HepG2 (cell line): ENCODE measurements around the gene E2F1. TPM values are rescaled to one million over a fixed set of nuclear protein-coding genes. Genes with fewer than 3 reads are reported as not detected.
A peak's percentile ranks its signal among the peaks of the same experiment; 100 is the strongest.

Source experiments
- AHR ChIP-seq: IDR thresholded peaks from 2 replicates; pipeline ENCODE4 v1.6.1; 2018; ENCODE audit warnings: missing genetic modification reagents, missing compliant biosample characterization
- ARNT ChIP-seq: fragments of 450-650 bp; IDR thresholded peaks from 2 replicates; pipeline ENCODE4 v1.6.1; 2017
- ATRX ChIP-seq: sonication (generic); formaldehyde crosslinking; IDR thresholded peaks from 2 replicates; pipeline ENCODE4 v1.4.0; 2020; ENCODE audit warnings: missing genetic modification reagents, borderline replicate concordance
- CCDC6 ChIP-seq: sonication (generic); formaldehyde crosslinking; IDR thresholded peaks from 2 replicates; pipeline ENCODE4 v1.8.1; 2022; ENCODE audit warnings: mild to moderate bottlenecking, missing genetic modification reagents, moderate library complexity
- CEBPG ChIP-seq: IDR thresholded peaks from 2 replicates; pipeline ENCODE4 v1.6.1; 2016
- ETS1 ChIP-seq: sonication (generic); formaldehyde crosslinking; IDR thresholded peaks from 2 replicates; pipeline ENCODE4 v1.4.0; 2020; ENCODE audit warnings: missing genetic modification reagents
- FOXO4 ChIP-seq: sonication (generic); formaldehyde crosslinking; conservative IDR thresholded peaks from 2 replicates; pipeline ENCODE4 v1.8.1; 2023; ENCODE audit warnings: missing genetic modification reagents
- MEIS1 ChIP-seq: sonication (generic); formaldehyde crosslinking; IDR thresholded peaks from 2 replicates; pipeline ENCODE4 v1.9.0; 2021; ENCODE audit warnings: mild to moderate bottlenecking, missing genetic modification reagents, moderate library complexity, borderline replicate concordance
- RFX5 ChIP-seq: IDR thresholded peaks from 2 replicates; pipeline ENCODE4 v1.6.1; 2011; ENCODE audit warnings: low read depth, low read length, improper control_type of control experiment
- RXRA ChIP-seq: sonication (generic); formaldehyde crosslinking; IDR thresholded peaks from 2 replicates; pipeline ENCODE4 v1.5.1; 2020; ENCODE audit warnings: missing genetic modification reagents
- ZBTB20 ChIP-seq: sonication (generic); formaldehyde crosslinking; IDR thresholded peaks from 2 replicates; pipeline ENCODE4 v1.8.1; 2023; ENCODE audit warnings: missing genetic modification reagents, low read depth, mild to moderate bottlenecking, borderline replicate concordance
- ZBTB26 ChIP-seq: IDR thresholded peaks from 2 replicates; pipeline ENCODE4 v1.6.1; 2016; ENCODE audit warnings: missing compliant biosample characterization, missing genetic modification reagents, borderline replicate concordance
- ZFYVE20 ChIP-seq: sonication (generic); formaldehyde crosslinking; IDR thresholded peaks from 2 replicates; pipeline ENCODE4 v1.8.0; 2023; ENCODE audit warnings: low read depth, mild to moderate bottlenecking, moderate library complexity, missing genetic modification reagents, borderline replicate concordance
- ZNF101 ChIP-seq: sonication (generic); formaldehyde crosslinking; IDR thresholded peaks from 2 replicates; pipeline ENCODE4 v1.4.0; 2020; ENCODE audit warnings: mild to moderate bottlenecking, low read depth, missing genetic modification reagents, borderline replicate concordance
- ZNF18 ChIP-seq: sonication (generic); formaldehyde crosslinking; IDR thresholded peaks from 2 replicates; pipeline ENCODE4 v1.8.0; 2022; ENCODE audit warnings: mild to moderate bottlenecking, missing genetic modification reagents; ENCODE audit not compliant: insufficient replicate concordance
- ZNF331 ChIP-seq: sonication (generic); formaldehyde crosslinking; IDR thresholded peaks from 2 replicates; pipeline ENCODE4 v1.4.0; 2020; ENCODE audit warnings: missing genetic modification reagents
- ZNF333 ChIP-seq: sonication (generic); formaldehyde crosslinking; IDR thresholded peaks from 2 replicates; pipeline ENCODE4 v1.4.0; 2020; ENCODE audit warnings: mild to moderate bottlenecking, missing genetic modification reagents, borderline replicate concordance
- ZNF576 ChIP-seq: sonication (generic); formaldehyde crosslinking; IDR thresholded peaks from 2 replicates; pipeline ENCODE4 v1.4.0; 2020; ENCODE audit warnings: mild to moderate bottlenecking, missing genetic modification reagents
- ZNF777 ChIP-seq: sonication (generic); formaldehyde crosslinking; IDR thresholded peaks from 2 replicates; pipeline ENCODE4 v1.4.0; 2020; ENCODE audit warnings: missing genetic modification reagents
- polyA plus RNA-seq, 8 experiments: library from polyadenylated mRNA; depleted of rRNA in 3 of 8; stranded (reverse) in 7 of 8; unstranded in 1 of 8; fragments of >200 nt; fragmentation: Illumina TruSeq in 4 of 8; extraction: Trizol in 4 of 8; gene quantifications; 2 replicates each; pipeline versions ENCODE4 v1.2.1 to v1.2.3, GENCODE V29; 2011 to 2016; ENCODE audit warnings: low read depth in 4 of 8, missing spikeins in 1 of 8, mixed read lengths in 1 of 8; ENCODE audit not compliant: insufficient read depth in 1 of 8
- total RNA-seq, 5 experiments: library from RNA; depleted of rRNA; stranded (reverse); fragments of >200 nt; fragmentation: Illumina TruSeq; extraction: Trizol; gene quantifications; 2 replicates each; pipeline ENCODE4 v1.2.3, GENCODE V29; 2016; ENCODE audit warnings: low read depth in 1 of 5
- TF ChIP-seq, protein P1 (sequence below): sonication (generic); formaldehyde crosslinking; IDR thresholded peaks from 2 replicates; pipeline ENCODE4 v1.8.1; 2022; ENCODE audit warnings: mild to moderate bottlenecking, missing genetic modification reagents

Gene E2F1
- total and polyA plus RNA-seq, 2 of the 13 experiments (the other 11 are each of a cell fraction or from before 2014, with no cell fraction given): 25.5 to 39.4 TPM

- TF ChIP-seq ZFYVE20 (CRISPR knock-in tag) (0 out of 2 replicates have a peak, but pooled peaks have one; percentile 10), MEIS1 (CRISPR knock-in tag) (peak; percentile 35; the same call in 1 of the 2 replicates), ZNF333 (peak; percentile 78; the same call in 1 of the 2 replicates), ZBTB20 (CRISPR knock-in tag) (no peak), ZBTB26 (CRISPR knock-in tag) (0 out of 2 replicates have a peak, but pooled peaks have one; percentile 14), ATRX (CRISPR knock-in tag) (no peak), CCDC6 (CRISPR knock-in tag) (no peak), RXRA (CRISPR knock-in tag) (no peak; the same call in 1 of the 2 replicates), ZNF18 (CRISPR knock-in tag) (no peak), AHR (no peak; the same call in 1 of the 2 replicates), ZNF777 (no peak), ZNF331 (CRISPR knock-in tag) (no peak), ZNF576 (CRISPR knock-in tag) (0 out of 2 replicates have a peak, but pooled peaks have one; percentile 14), ETS1 (CRISPR knock-in tag) (0 out of 2 replicates have a peak, but pooled peaks have one; percentile 9), FOXO4 (peak; percentile 96; the same call in 1 of the 2 replicates), ARNT (no peak), CEBPG (no peak), RFX5 (no peak), ZNF101 (CRISPR knock-in tag) (no peak)
- TF ChIP-seq, protein P1, sequence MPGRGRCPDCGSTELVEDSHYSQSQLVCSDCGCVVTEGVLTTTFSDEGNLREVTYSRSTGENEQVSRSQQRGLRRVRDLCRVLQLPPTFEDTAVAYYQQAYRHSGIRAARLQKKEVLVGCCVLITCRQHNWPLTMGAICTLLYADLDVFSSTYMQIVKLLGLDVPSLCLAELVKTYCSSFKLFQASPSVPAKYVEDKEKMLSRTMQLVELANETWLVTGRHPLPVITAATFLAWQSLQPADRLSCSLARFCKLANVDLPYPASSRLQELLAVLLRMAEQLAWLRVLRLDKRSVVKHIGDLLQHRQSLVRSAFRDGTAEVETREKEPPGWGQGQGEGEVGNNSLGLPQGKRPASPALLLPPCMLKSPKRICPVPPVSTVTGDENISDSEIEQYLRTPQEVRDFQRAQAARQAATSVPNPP (CRISPR knock-in tag): no peak
Observed at GRCh38 chr20:33673410-33674293, 12.5 kb downstream of the E2F1 start (continued).
